Measurements from ENCODE around the gene STEAP4. TPM values are rescaled to one million over a fixed set of nuclear protein-coding genes. Genes with fewer than 3 reads are reported as not detected.

The STEAP4 gene
- total and polyA plus RNA-seq, 3 experiments from 2014 or later, result not detected

DNA sequence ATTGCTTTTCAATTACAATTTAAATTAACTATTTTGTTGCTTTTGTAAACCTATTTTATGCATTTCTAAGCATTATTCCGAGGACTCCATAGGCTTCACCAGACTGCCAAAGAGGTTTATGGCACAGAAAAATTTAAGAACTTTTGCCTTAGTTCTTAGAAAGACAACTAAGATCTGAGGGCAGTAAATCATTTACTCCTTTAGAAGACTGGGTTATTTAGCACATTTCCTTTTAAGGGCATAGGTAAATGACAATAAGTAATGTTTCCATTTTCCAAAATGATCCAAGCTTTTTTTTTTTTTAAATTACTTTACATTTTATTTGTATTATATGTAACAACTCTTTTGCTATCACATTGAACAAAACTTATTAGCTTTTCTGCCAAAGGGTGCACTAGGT is 15.0 kb upstream of the STEAP4 start:
- H3K4me1 ChIP-seq (ENCODE audit: insufficient read depth, low read length), result no peaks in the 10 kb centered on the region
- ChIA-PET POLR2A (no interaction called here), CTCF (no interaction called here)
- H3K27me3 Mint-ChIP-seq, result peaks cover 0 to 12% of the 10 kb centered on the region in 2 donors
- H3K27ac Mint-ChIP-seq, result no peak overlapping the region
- H3K9me3 ChIP-seq (ENCODE audit: low read length), result no peaks in the 10 kb centered on the region
- no peak overlapping the region for H3K27ac ChIP-seq (ENCODE audit: low read depth, low read length)
- no peaks in the 10 kb centered on the region for H3K36me3 ChIP-seq (ENCODE audit: insufficient read depth, low read length)
- no peaks in the 10 kb centered on the region for H3K27me3 ChIP-seq (ENCODE audit: insufficient read depth, low read length, poor library complexity, severe bottlenecking)
- no peak overlapping the region for H3K4me3 Mint-ChIP-seq
- DNase-seq, result no peak
- peaks cover 0 to 4% (median 0%) of the 10 kb centered on the region in 3 donors for H3K4me1 Mint-ChIP-seq
- H3K9me3 Mint-ChIP-seq, result no peaks in the 10 kb centered on the region
- no peak overlapping the region for H3K4me3 ChIP-seq (ENCODE audit: low read length)
- no peaks in the 10 kb centered on the region for H3K36me3 Mint-ChIP-seq

- ChIA-PET CTCF (no interaction called here), POLR2A (no interaction called here)
- H3K36me3 Mint-ChIP-seq, result no peaks in the 10 kb centered on the region
- H3K4me3 Mint-ChIP-seq, result no peak overlapping the region
- Histone ChIP-seq H3K4me1 (ENCODE audit: insufficient read depth, low read length) (no peaks in the 10 kb centered on the region), H3K36me3 (ENCODE audit: insufficient read depth, low read length) (no peaks in the 10 kb centered on the region), H3K9me3 (ENCODE audit: low read length) (no peaks in the 10 kb centered on the region), H3K27me3 (ENCODE audit: insufficient read depth, low read length, poor library complexity, severe bottlenecking) (no peaks in the 10 kb centered on the region), H3K4me3 (ENCODE audit: low read length) (no peak overlapping the region), H3K27ac (ENCODE audit: low read depth, low read length) (no peak overlapping the region)
- H3K27ac Mint-ChIP-seq, result no peak overlapping the region
- H3K4me1 Mint-ChIP-seq, result peaks cover 0 to 4% (median 0%) of the 10 kb centered on the region in 3 donors
- H3K27me3 Mint-ChIP-seq, result peaks cover 3 to 23% of the 10 kb centered on the region in 2 donors
- no peak for DNase-seq
- no peaks in the 10 kb centered on the region for H3K9me3 Mint-ChIP-seq
Observed at GRCh38 chr7:88318196-88318595, 11.5 kb upstream of the STEAP4 start.

GRCh38 chr7:88317422-88317821 is 10.7 kb upstream of the STEAP4 start:
- peaks cover 0 to 4% (median 0%) of the 10 kb centered on the region in 3 donors for H3K4me1 Mint-ChIP-seq
- ChIA-PET CTCF (no interaction called here), POLR2A (no interaction called here)
- Histone ChIP-seq H3K9me3 (ENCODE audit: low read length) (no peaks in the 10 kb centered on the region), H3K4me3 (ENCODE audit: low read length) (no peak overlapping the region), H3K4me1 (ENCODE audit: insufficient read depth, low read length) (no peaks in the 10 kb centered on the region), H3K27me3 (ENCODE audit: insufficient read depth, low read length, poor library complexity, severe bottlenecking) (no peaks in the 10 kb centered on the region), H3K27ac (ENCODE audit: low read depth, low read length) (no peak overlapping the region), H3K36me3 (ENCODE audit: insufficient read depth, low read length) (no peaks in the 10 kb centered on the region)
- peaks cover 6 to 23% of the 10 kb centered on the region in 2 donors for H3K27me3 Mint-ChIP-seq
- H3K36me3 Mint-ChIP-seq, result no peaks in the 10 kb centered on the region
- DNase-seq, result no peak
- H3K9me3 Mint-ChIP-seq, result no peaks in the 10 kb centered on the region
- no peak overlapping the region for H3K27ac Mint-ChIP-seq
- no peak overlapping the region for H3K4me3 Mint-ChIP-seq

GRCh38 chr7:88316456-88316855 is 9.8 kb upstream of the STEAP4 start:
- Mint-ChIP-seq H3K27me3 (peaks cover 6 to 23% of the 10 kb centered on the region in 2 donors), H3K9me3 (no peaks in the 10 kb centered on the region), H3K4me3 (no peak overlapping the region), H3K4me1 (no peaks in the 10 kb centered on the region), H3K36me3 (no peaks in the 10 kb centered on the region), H3K27ac (no peak overlapping the region)
- DNase-seq, result no peak
- Histone ChIP-seq H3K27ac (ENCODE audit: low read depth, low read length) (no peak overlapping the region), H3K4me3 (ENCODE audit: low read length) (no peak overlapping the region), H3K9me3 (ENCODE audit: low read length) (no peaks in the 10 kb centered on the region), H3K4me1 (ENCODE audit: insufficient read depth, low read length) (no peaks in the 10 kb centered on the region), H3K36me3 (ENCODE audit: insufficient read depth, low read length) (no peaks in the 10 kb centered on the region), H3K27me3 (ENCODE audit: insufficient read depth, low read length, poor library complexity, severe bottlenecking) (no peaks in the 10 kb centered on the region)
- CTCF ChIA-PET, result no interaction called here
- POLR2A ChIA-PET, result no interaction called here

DNA sequence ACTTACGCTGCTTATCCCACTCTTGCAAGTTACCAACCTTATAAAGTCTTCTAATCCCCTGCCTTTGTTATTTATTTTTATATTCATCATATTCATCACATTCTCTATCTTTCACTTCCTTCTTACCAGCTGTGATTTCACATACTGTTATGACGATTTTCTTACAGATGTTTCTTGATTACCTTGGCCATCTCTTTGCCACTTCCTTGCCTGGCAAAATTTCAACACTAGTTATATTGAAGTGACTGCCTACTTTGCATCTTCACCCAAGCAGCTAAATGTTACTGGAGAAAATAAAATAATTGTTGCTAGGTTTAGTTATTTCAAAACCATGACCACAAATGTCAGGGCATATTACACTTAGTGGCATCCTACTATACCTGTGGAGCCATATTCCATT is 8.8 kb upstream of the STEAP4 start:
- no peak overlapping the region for H3K27ac Mint-ChIP-seq
- H3K4me3 Mint-ChIP-seq, result no peak overlapping the region
- no peak for DNase-seq
- no peaks in the 10 kb centered on the region for H3K36me3 Mint-ChIP-seq
- no peaks in the 10 kb centered on the region for H3K9me3 Mint-ChIP-seq
- H3K36me3 ChIP-seq (ENCODE audit: insufficient read depth, low read length), result no peaks in the 10 kb centered on the region
- no peaks in the 10 kb centered on the region for H3K4me1 Mint-ChIP-seq
- ChIA-PET CTCF (no interaction called here), POLR2A (no interaction called here)
- no peaks in the 10 kb centered on the region for H3K9me3 ChIP-seq (ENCODE audit: low read length)
- H3K27me3 ChIP-seq (ENCODE audit: insufficient read depth, low read length, poor library complexity, severe bottlenecking), result no peaks in the 10 kb centered on the region
- no peak overlapping the region for H3K4me3 ChIP-seq (ENCODE audit: low read length)
- H3K27ac ChIP-seq (ENCODE audit: low read depth, low read length), result no peak overlapping the region
- H3K27me3 Mint-ChIP-seq, result peaks cover 6 to 28% of the 10 kb centered on the region in 2 donors
- H3K4me1 ChIP-seq (ENCODE audit: insufficient read depth, low read length), result no peaks in the 10 kb centered on the region

DNA sequence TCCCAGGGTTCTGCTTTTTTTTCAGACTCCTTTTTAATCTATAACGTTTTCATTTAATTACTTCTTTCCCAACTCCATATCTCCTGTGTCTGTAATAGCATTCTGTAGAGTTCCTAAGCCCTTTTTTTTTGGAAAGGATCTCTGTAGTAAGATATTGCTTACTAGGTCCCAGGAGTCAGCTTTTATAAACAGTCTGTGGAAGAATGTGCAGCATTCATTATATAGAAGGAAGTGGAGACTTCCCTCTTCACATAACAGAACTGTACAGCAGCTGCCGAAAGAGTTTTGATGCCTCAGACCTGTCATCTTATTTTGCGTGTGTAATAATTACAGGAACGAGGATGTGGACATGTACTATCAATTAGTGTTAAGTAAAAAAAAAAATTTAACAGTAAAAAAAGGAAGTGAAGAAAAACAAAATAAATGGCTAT is 7.4 kb upstream of the STEAP4 start:
- H3K36me3 ChIP-seq (ENCODE audit: insufficient read depth, low read length), result no peaks in the 10 kb centered on the region
- H3K27ac Mint-ChIP-seq, result no peak overlapping the region
- DNase-seq, result no peak
- no peak overlapping the region for H3K4me3 ChIP-seq (ENCODE audit: low read length)
- peaks cover 6 to 31% of the 10 kb centered on the region in 2 donors for H3K27me3 Mint-ChIP-seq
- no peak overlapping the region for H3K4me3 Mint-ChIP-seq
- H3K27ac ChIP-seq (ENCODE audit: low read depth, low read length), result no peak overlapping the region
- H3K4me1 Mint-ChIP-seq, result no peaks in the 10 kb centered on the region
- H3K36me3 Mint-ChIP-seq, result no peaks in the 10 kb centered on the region
- no peaks in the 10 kb centered on the region for H3K9me3 ChIP-seq (ENCODE audit: low read length)
- no peaks in the 10 kb centered on the region for H3K9me3 Mint-ChIP-seq
- no peaks in the 10 kb centered on the region for H3K4me1 ChIP-seq (ENCODE audit: insufficient read depth, low read length)
- ChIA-PET POLR2A (no interaction called here), CTCF (no interaction called here)
- H3K27me3 ChIP-seq (ENCODE audit: insufficient read depth, low read length, poor library complexity, severe bottlenecking), result no peaks in the 10 kb centered on the region

GRCh38 chr7:88312061-88312663 is 5.5 kb upstream of the STEAP4 start:
- Histone ChIP-seq H3K4me3 (ENCODE audit: low read length) (no peak overlapping the region), H3K36me3 (ENCODE audit: insufficient read depth, low read length) (no peaks in the 10 kb centered on the region), H3K27ac (ENCODE audit: low read depth, low read length) (no peak overlapping the region), H3K4me1 (ENCODE audit: insufficient read depth, low read length) (no peaks in the 10 kb centered on the region), H3K9me3 (ENCODE audit: low read length) (no peaks in the 10 kb centered on the region), H3K27me3 (ENCODE audit: insufficient read depth, low read length, poor library complexity, severe bottlenecking) (no peaks in the 10 kb centered on the region)
- Mint-ChIP-seq H3K4me3 (no peak overlapping the region), H3K9me3 (no peaks in the 10 kb centered on the region), H3K27ac (no peak overlapping the region), H3K27me3 (peaks cover 6 to 30% of the 10 kb centered on the region in 2 donors), H3K4me1 (no peaks in the 10 kb centered on the region), H3K36me3 (no peaks in the 10 kb centered on the region)
- CTCF ChIA-PET, result no interaction called here
- no peak for DNase-seq
- POLR2A ChIA-PET, result no interaction called here

DNA sequence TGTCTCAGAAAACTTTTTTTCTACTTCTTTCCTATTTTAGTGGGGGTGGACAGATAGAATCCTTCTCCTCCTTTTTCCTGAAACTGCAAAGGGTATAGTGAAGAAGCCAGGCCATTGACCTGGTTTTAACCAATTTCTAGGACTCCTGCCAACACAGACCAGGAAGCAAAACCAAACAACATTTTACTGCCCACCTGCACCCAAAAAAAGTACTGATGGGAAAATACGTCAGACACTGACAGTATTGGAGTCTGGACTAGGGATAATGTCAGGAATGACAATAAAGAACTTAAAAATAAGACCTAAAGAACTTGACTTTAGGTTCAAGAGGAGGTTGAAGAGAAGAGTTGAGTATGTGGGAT is 5.0 kb upstream of the STEAP4 start:
- H3K9me3 Mint-ChIP-seq, result no peaks in the 10 kb centered on the region
- H3K27me3 Mint-ChIP-seq, result peaks cover 8 to 36% of the 10 kb centered on the region in 2 donors
- POLR2A ChIA-PET, result no interaction called here
- no peaks in the 10 kb centered on the region for H3K27me3 ChIP-seq (ENCODE audit: insufficient read depth, low read length, poor library complexity, severe bottlenecking)
- H3K9me3 ChIP-seq (ENCODE audit: low read length), result no peaks in the 10 kb centered on the region
- H3K4me1 ChIP-seq (ENCODE audit: insufficient read depth, low read length), result no peaks in the 10 kb centered on the region
- H3K4me3 ChIP-seq (ENCODE audit: low read length), result no peak overlapping the region
- H3K27ac Mint-ChIP-seq, result no peak overlapping the region
- no peaks in the 10 kb centered on the region for H3K36me3 Mint-ChIP-seq
- H3K36me3 ChIP-seq (ENCODE audit: insufficient read depth, low read length), result no peaks in the 10 kb centered on the region
- no peak for DNase-seq
- CTCF ChIA-PET, result no interaction called here
- no peak overlapping the region for H3K4me3 Mint-ChIP-seq
- H3K27ac ChIP-seq (ENCODE audit: low read depth, low read length), result no peak overlapping the region
- peaks cover 0 to 3% (median 0%) of the 10 kb centered on the region in 3 donors for H3K4me1 Mint-ChIP-seq

Measured in CD8-positive, alpha-beta memory T cell (primary cell).